B cell (primary cell): ENCODE measurements around the gene RAPGEF1. TPM values are rescaled to one million over a fixed set of nuclear protein-coding genes. Genes with fewer than 3 reads are reported as not detected.

Source experiments
- ATAC-seq: fragments of 200-7000 bp; cut with Tn5 transposase; one replicate; pipeline ENCODE4 v1.10.0; 2021; ENCODE audit warnings: low read depth, mild to moderate bottlenecking, moderate number of reproducible peaks, moderate library complexity
- CTCF ChIA-PET: fragments of 350-600 bp; sonication (Branson Sonifier 250); formaldehyde crosslinking; loops from one replicate; lab custom pipeline; 2021; ENCODE audit warnings: antibody characterized with exemption, inconsistent platforms; lab: Charles Lee
- POLR2A ChIA-PET: fragments of 350-600 bp; sonication (Branson Sonifier 250); formaldehyde crosslinking; loops from one replicate; lab custom pipeline; 2021; ENCODE audit warnings: antibody characterized with exemption; lab: Charles Lee
- DNase-seq: peaks from one replicate; pipeline ENCODE4 v3.0.0; 2013
- H2AFZ ChIP-seq: 2 replicates; pipeline ENCODE4 v1.6.1; 2012; ENCODE audit warnings: mild to moderate bottlenecking, low read depth, low read length; ENCODE audit not compliant: insufficient read depth, poor library complexity, severe bottlenecking
- H3K27ac ChIP-seq, 2 donors: 1 replicate in 1 of 2; 2 replicates in 1 of 2; pipeline ENCODE4 v1.5.1; 2012 to 2013; ENCODE audit warnings: low read length in 2 of 2, mild to moderate bottlenecking in 2 of 2, moderate library complexity in 1 of 2
- H3K27me3 ChIP-seq, 4 experiments: fragments of 200-600 bp in 1 of 4; sonication (generic) in 1 of 4; replicated peaks in 1 of 4; 1 replicate in 2 of 4; 2 replicates in 2 of 4; pipeline versions ENCODE4 v1.6.1 to v1.7.0; 2013 to 2016; ENCODE audit warnings: low read length in 3 of 4, mild to moderate bottlenecking in 2 of 4, mixed read lengths in 1 of 4, moderate library complexity in 1 of 4; ENCODE audit not compliant: insufficient read depth in 4 of 4, control insufficient read depth in 3 of 4; ENCODE audit errors: control extremely low read depth in 1 of 4
- H3K36me3 ChIP-seq, 2 experiments: replicated peaks in 1 of 2; 1 replicate in 1 of 2; 2 replicates in 1 of 2; pipeline versions ENCODE4 v1.6.1 to v1.7.1; 2013; ENCODE audit warnings: low read length in 1 of 2; ENCODE audit not compliant: insufficient read depth in 2 of 2, control insufficient read depth in 1 of 2; ENCODE audit errors: control extremely low read depth in 1 of 2, extremely low read depth in 1 of 2
- H3K4me1 ChIP-seq, 2 donors: fragments of 200-600 bp in 1 of 2; sonication (generic) in 1 of 2; 1 replicate in 1 of 2; 2 replicates in 1 of 2; pipeline versions ENCODE4 v1.5.1 to v1.6.1; 2013 to 2017; ENCODE audit warnings: low read length in 2 of 2; ENCODE audit not compliant: control insufficient read depth in 2 of 2, insufficient read depth in 2 of 2
- H3K4me2 ChIP-seq: replicated peaks from 2 replicates; pipeline ENCODE3; 2012; ENCODE audit warnings: mild to moderate bottlenecking, low read depth, low read length; ENCODE audit not compliant: poor library complexity, severe bottlenecking
- H3K4me3 ChIP-seq, 5 experiments: fragments of 200-600 bp in 1 of 5; sonication (generic) in 1 of 5; 1 replicate in 3 of 5; 2 replicates in 2 of 5; pipeline versions ENCODE4 v1.5.1 to v1.7.0; 2011 to 2016; ENCODE audit warnings: low read length in 4 of 5, mild to moderate bottlenecking in 4 of 5, low read depth in 2 of 5, control low read depth in 1 of 5, moderate library complexity in 1 of 5; ENCODE audit not compliant: insufficient read depth in 1 of 5; ENCODE audit errors: control extremely low read depth in 1 of 5, extremely low read depth in 1 of 5
- H3K79me2 ChIP-seq: fragments of 200-600 bp; sonication (generic); one replicate; pipeline ENCODE4 v1.6.0; 2016; ENCODE audit warnings: low read length; ENCODE audit not compliant: control insufficient read depth, insufficient read depth
- H3K9ac ChIP-seq: fragments of 200-600 bp; sonication (generic); 2 replicates; pipeline ENCODE4 v1.6.1; 2017; ENCODE audit warnings: mild to moderate bottlenecking, low read length, moderate library complexity
- H3K9me3 ChIP-seq, 3 donors: one replicate each; pipeline versions ENCODE4 v1.6.1 to v1.7.1; 2013; ENCODE audit warnings: low read length in 2 of 3; ENCODE audit not compliant: control insufficient read depth in 2 of 3, insufficient read depth in 1 of 3; ENCODE audit errors: control extremely low read depth in 1 of 3
- H4K20me1 ChIP-seq: 2 replicates; pipeline ENCODE4 v1.6.0; 2012; ENCODE audit warnings: mild to moderate bottlenecking, low read length; ENCODE audit not compliant: insufficient read depth, control insufficient read depth, poor library complexity, severe bottlenecking
- H3K27ac Mint-ChIP-seq: one replicate; pipeline ENCODE4 v1.8.0; 2021; ENCODE audit warnings: mixed read lengths
- H3K27me3 Mint-ChIP-seq: one replicate; pipeline ENCODE4 v1.8.0; 2021; ENCODE audit warnings: mixed read lengths
- H3K4me1 Mint-ChIP-seq: one replicate; pipeline ENCODE4 v1.8.0; 2021; ENCODE audit warnings: mixed read lengths
- H3K4me3 Mint-ChIP-seq: one replicate; pipeline ENCODE4 v1.8.0; 2021; ENCODE audit warnings: mixed read lengths
- H3K9me3 Mint-ChIP-seq: one replicate; pipeline ENCODE4 v1.8.0; 2022; ENCODE audit warnings: mixed read lengths; ENCODE audit not compliant: insufficient read depth
- EZH2 ChIP-seq: IDR thresholded peaks from 2 replicates; pipeline ENCODE4 v1.6.1; 2012; ENCODE audit warnings: borderline replicate concordance, low read depth, mild to moderate bottlenecking, moderate library complexity, low read length; ENCODE audit not compliant: insufficient read depth, poor library complexity, severe bottlenecking
- WGBS: methylation state at CpG from one replicate; pipeline ENCODE4 v1.1.5; 2013; ENCODE audit warnings: missing lambda C conversion rate; ENCODE audit not compliant: insufficient coverage; 5-methylcytosine and 5-hydroxymethylcytosine counted together
- intact Hi-C: fragments of 100-400 bp; cut with micrococcal nuclease; formaldehyde crosslinking; loops from one replicate; pipeline ENCODE4 v1.10.0; 2022
- polyA plus RNA-seq: library from polyadenylated mRNA; depleted of rRNA; stranded (reverse); fragments of >200 nt; gene quantifications from 2 replicates; pipeline ENCODE4 v1.2.3, GENCODE V29; 2012
- total RNA-seq, 2 donors: library from RNA; stranded (reverse); fragments of 120-200 nt in 1 of 2; gene quantifications; 1 replicate in 1 of 2; 2 replicates in 1 of 2; pipeline versions ENCODE4 v1.2.3 to v1.2.4, GENCODE V29; 2013 to 2022
- TF ChIP-seq, protein P1 (sequence below): fragments of 200-600 bp; IDR thresholded peaks from one replicate; pipeline ENCODE4 v1.8.0; 2022; ENCODE audit warnings: antibody characterized with exemption, mild to moderate bottlenecking

Gene RAPGEF1
- total and polyA plus RNA-seq, 2 donors (not counting 1 experiment from before 2014, with no cell fraction given) = 134 to 447 TPM

GRCh38 chr9:131543141-131543540 is 196.7 kb downstream of the RAPGEF1 start:
- Histone ChIP-seq H3K9me3 (peaks cover 2 to 46% (median 23%) of the 10 kb centered on the region in 3 donors), H3K79me2 (no peaks in the 10 kb centered on the region), H3K27ac (no peak overlapping the region), H3K4me2 (no peak overlapping the region), H2AFZ (no peak overlapping the region), H3K36me3 (no peaks in the 10 kb centered on the region), H3K27me3 (peaks cover 0 to 33% (median 13%) of the 10 kb centered on the region in 4 experiments), H3K4me3 (no peak overlapping the region), H3K4me1 (peaks cover 15 to 16% of the 10 kb centered on the region in 2 donors), H3K9ac (no peak overlapping the region), H4K20me1 (no peaks in the 10 kb centered on the region)
- Mint-ChIP-seq H3K27ac (no peak overlapping the region), H3K9me3 (peaks cover 3% of the 10 kb centered on the region), H3K4me3 (no peak overlapping the region), H3K27me3 (peaks cover 22% of the 10 kb centered on the region), H3K4me1 (peaks cover 11% of the 10 kb centered on the region)
- DNase-seq (no peak), ATAC-seq (no peak)
- intact Hi-C loops = no loop called here
- WGBS = no CpG with 5 or more reads among the region's 6 CpGs
- ChIA-PET CTCF (no interaction called here), POLR2A (no interaction called here)
- TF ChIP-seq, protein P1, sequence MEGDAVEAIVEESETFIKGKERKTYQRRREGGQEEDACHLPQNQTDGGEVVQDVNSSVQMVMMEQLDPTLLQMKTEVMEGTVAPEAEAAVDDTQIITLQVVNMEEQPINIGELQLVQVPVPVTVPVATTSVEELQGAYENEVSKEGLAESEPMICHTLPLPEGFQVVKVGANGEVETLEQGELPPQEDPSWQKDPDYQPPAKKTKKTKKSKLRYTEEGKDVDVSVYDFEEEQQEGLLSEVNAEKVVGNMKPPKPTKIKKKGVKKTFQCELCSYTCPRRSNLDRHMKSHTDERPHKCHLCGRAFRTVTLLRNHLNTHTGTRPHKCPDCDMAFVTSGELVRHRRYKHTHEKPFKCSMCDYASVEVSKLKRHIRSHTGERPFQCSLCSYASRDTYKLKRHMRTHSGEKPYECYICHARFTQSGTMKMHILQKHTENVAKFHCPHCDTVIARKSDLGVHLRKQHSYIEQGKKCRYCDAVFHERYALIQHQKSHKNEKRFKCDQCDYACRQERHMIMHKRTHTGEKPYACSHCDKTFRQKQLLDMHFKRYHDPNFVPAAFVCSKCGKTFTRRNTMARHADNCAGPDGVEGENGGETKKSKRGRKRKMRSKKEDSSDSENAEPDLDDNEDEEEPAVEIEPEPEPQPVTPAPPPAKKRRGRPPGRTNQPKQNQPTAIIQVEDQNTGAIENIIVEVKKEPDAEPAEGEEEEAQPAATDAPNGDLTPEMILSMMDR = no peak
- no peak for TF ChIP-seq EZH2

- DNase-seq = no peak
- Histone ChIP-seq H3K4me1 (peaks cover 9 to 12% of the 10 kb centered on the region in 2 donors), H3K79me2 (no peaks in the 10 kb centered on the region), H3K27ac (no peak overlapping the region), H4K20me1 (no peaks in the 10 kb centered on the region), H3K9me3 (peaks cover 2 to 26% (median 19%) of the 10 kb centered on the region in 3 donors), H3K36me3 (no peaks in the 10 kb centered on the region), H3K9ac (no peak overlapping the region), H3K27me3 (peaks cover 0 to under 1% (median 0%) of the 10 kb centered on the region in 4 experiments), H3K4me2 (no peak overlapping the region), H3K4me3 (no peak overlapping the region), H2AFZ (no peak overlapping the region)
- Mint-ChIP-seq H3K27ac (no peak overlapping the region), H3K27me3 (peaks cover 3% of the 10 kb centered on the region), H3K4me3 (no peak overlapping the region), H3K9me3 (peaks cover 2% of the 10 kb centered on the region), H3K4me1 (peaks cover 11% of the 10 kb centered on the region)
- ChIA-PET CTCF (interaction anchor here (0.6 kb wide), 1 partner anchor 170 kb away, joined by 3 read pairs; no protein-coding TSS in a partner anchor), POLR2A (no interaction called here)
- TF ChIP-seq EZH2 = no peak
- TF ChIP-seq, protein P1 = no peak
- intact Hi-C loops = no loop called here
- no peak for ATAC-seq
- WGBS = 69% methylated on average over 6 of the region's 7 CpGs
Measured at GRCh38 chr9:131539223-131539923, 200.5 kb downstream of the RAPGEF1 start.
